Measurements from ENCODE around the gene MBD5.

GRCh38 chr2:147998203-147998602 is 22.7 kb upstream of the MBD5 start:
- TF ChIP-seq CTCF (IDR thresholded peaks at IDR 0.05) (no peak), ZFX (IDR thresholded peaks at IDR 0.05; ENCODE audit: borderline replicate concordance) (no peak)
